PC-3 (cell line): ENCODE data around the gene FAM227A.

Experiments used
- EZH2 ChIP-seq: fragments of 300-600 bp; sonication (generic); IDR thresholded peaks from one replicate; pipeline ENCODE4 v1.6.1; 2017; ENCODE audit warnings: antibody characterized with exemption, mild to moderate bottlenecking, low read length; ENCODE audit not compliant: unreplicated experiment
- TF ChIP-seq, protein P1 (sequence below): fragments of 300-600 bp; sonication (generic); conservative IDR thresholded peaks from 2 replicates; pipeline ENCODE4 v1.5.1; 2017; ENCODE audit warnings: antibody characterized with exemption, low read depth, mild to moderate bottlenecking, low read length

GRCh38 chr22:38645430-38645829, 10.8 kb downstream of the FAM227A start:
- TF ChIP-seq EZH2, result no peak
- TF ChIP-seq, protein P1, sequence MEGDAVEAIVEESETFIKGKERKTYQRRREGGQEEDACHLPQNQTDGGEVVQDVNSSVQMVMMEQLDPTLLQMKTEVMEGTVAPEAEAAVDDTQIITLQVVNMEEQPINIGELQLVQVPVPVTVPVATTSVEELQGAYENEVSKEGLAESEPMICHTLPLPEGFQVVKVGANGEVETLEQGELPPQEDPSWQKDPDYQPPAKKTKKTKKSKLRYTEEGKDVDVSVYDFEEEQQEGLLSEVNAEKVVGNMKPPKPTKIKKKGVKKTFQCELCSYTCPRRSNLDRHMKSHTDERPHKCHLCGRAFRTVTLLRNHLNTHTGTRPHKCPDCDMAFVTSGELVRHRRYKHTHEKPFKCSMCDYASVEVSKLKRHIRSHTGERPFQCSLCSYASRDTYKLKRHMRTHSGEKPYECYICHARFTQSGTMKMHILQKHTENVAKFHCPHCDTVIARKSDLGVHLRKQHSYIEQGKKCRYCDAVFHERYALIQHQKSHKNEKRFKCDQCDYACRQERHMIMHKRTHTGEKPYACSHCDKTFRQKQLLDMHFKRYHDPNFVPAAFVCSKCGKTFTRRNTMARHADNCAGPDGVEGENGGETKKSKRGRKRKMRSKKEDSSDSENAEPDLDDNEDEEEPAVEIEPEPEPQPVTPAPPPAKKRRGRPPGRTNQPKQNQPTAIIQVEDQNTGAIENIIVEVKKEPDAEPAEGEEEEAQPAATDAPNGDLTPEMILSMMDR, result no peak
